ENCODE results near the gene ARHGAP22. TPM values are rescaled to one million over a fixed set of nuclear protein-coding genes. Genes with fewer than 3 reads are reported as not detected.

ARHGAP22 gene
- total RNA-seq, 1 donor: 22.9 TPM

- DNase-seq (ENCODE audit: low read depth): no peak
- no peak overlapping the region for H3K4me3 ChIP-seq (ENCODE audit: low read depth, low read length)
- no peak for TF ChIP-seq CTCF (IDR thresholded peaks at IDR 0.05; ENCODE audit: insufficient read depth, low read depth, low read length)
Observed at GRCh38 chr10:48543182-48543844, 61.6 kb downstream of the ARHGAP22 start.

- TF ChIP-seq CTCF (IDR thresholded peaks at IDR 0.05; ENCODE audit: insufficient read depth, low read depth, low read length): no peak
- DNase-seq (ENCODE audit: low read depth): no peak
- no peak overlapping the region for H3K4me3 ChIP-seq (ENCODE audit: low read depth, low read length)
Observed at GRCh38 chr10:48542471-48543181, 62.2 kb downstream of the ARHGAP22 start.

- H3K4me3 ChIP-seq (ENCODE audit: low read depth, low read length): no peak overlapping the region
- TF ChIP-seq CTCF (IDR thresholded peaks at IDR 0.05; ENCODE audit: insufficient read depth, low read depth, low read length): no peak
- DNase-seq (ENCODE audit: low read depth): no peak
Observed at GRCh38 chr10:48541144-48541795, 63.6 kb downstream of the ARHGAP22 start.

- no peak overlapping the region for H3K4me3 ChIP-seq (ENCODE audit: low read depth, low read length)
- no peak for DNase-seq (ENCODE audit: low read depth)
- TF ChIP-seq CTCF (IDR thresholded peaks at IDR 0.05; ENCODE audit: insufficient read depth, low read depth, low read length): no peak
Observed at GRCh38 chr10:48538611-48539010, 66.3 kb downstream of the ARHGAP22 start.

GRCh38 chr10:48536916-48537890 lies 67.7 kb downstream of the ARHGAP22 start:
- TF ChIP-seq CTCF (IDR thresholded peaks at IDR 0.05; ENCODE audit: insufficient read depth, low read depth, low read length): no peak
- H3K4me3 ChIP-seq (ENCODE audit: low read depth, low read length): no peak overlapping the region
- DNase-seq (ENCODE audit: low read depth): no peak

GRCh38 chr10:48536156-48536500 lies 68.7 kb downstream of the ARHGAP22 start:
- no peak for TF ChIP-seq CTCF (IDR thresholded peaks at IDR 0.05; ENCODE audit: insufficient read depth, low read depth, low read length)
- DNase-seq (ENCODE audit: low read depth): no peak
- no peak overlapping the region for H3K4me3 ChIP-seq (ENCODE audit: low read depth, low read length)
